ENCODE results near the gene SNX25. TPM values are rescaled to one million over a fixed set of nuclear protein-coding genes. Genes with fewer than 3 reads are reported as not detected.

Gene SNX25
- total RNA-seq, 2 donors from 2014 or later, result 13.2 to 16.8 TPM

DNA sequence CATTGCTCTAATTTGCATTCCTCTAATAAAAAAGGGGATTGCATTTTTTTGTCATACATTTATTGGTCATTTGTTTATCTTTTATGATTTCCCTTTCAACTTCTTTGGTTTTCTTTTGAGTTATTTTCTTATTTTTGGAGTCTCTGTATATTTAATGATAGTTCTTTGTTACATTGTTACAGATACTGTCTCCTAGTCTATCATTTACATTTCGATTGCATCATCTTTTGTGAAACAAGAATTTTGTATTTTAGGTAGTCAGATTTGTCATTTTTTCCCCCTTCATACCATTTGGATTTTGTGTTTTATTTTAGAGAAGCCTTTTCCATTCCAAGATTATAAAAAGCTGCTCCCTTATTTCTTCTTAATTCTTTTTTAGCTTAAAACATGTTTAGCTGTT lies 37.1 kb downstream of the SNX25 start:
- TF ChIP-seq, protein P1, sequence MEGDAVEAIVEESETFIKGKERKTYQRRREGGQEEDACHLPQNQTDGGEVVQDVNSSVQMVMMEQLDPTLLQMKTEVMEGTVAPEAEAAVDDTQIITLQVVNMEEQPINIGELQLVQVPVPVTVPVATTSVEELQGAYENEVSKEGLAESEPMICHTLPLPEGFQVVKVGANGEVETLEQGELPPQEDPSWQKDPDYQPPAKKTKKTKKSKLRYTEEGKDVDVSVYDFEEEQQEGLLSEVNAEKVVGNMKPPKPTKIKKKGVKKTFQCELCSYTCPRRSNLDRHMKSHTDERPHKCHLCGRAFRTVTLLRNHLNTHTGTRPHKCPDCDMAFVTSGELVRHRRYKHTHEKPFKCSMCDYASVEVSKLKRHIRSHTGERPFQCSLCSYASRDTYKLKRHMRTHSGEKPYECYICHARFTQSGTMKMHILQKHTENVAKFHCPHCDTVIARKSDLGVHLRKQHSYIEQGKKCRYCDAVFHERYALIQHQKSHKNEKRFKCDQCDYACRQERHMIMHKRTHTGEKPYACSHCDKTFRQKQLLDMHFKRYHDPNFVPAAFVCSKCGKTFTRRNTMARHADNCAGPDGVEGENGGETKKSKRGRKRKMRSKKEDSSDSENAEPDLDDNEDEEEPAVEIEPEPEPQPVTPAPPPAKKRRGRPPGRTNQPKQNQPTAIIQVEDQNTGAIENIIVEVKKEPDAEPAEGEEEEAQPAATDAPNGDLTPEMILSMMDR (IDR thresholded peaks at IDR 0.05), result no peak
- Histone ChIP-seq H3K27ac (no peak overlapping the region), H3K9me3 (no peaks in the 10 kb centered on the region), H3K4me3 (no peak overlapping the region), H3K4me1 (peaks cover 0 to 12% of the 10 kb centered on the region in 2 donors), H3K27me3 (no peaks in the 10 kb centered on the region), H3K36me3 (no peaks in the 10 kb centered on the region)
- no peak for DNase-seq (ENCODE audit: low spot score)

DNA sequence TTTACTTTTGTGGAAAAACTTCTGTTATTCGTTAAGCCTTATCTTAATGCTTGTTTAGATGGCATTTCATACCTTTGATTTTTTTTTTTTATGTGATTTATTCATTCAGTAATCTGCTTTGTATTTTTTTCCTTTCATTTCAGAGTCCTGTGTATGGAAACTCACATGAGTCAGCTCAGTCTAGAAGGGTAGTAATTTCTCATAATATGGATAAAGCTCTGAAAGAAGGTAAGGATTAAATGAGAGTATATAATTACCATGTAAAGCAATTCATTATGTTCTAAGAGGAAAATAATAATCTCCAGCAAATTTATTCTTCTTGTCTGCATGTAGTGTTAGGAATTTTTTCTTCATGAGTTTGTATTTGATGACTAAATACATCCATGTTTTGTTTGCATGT lies 37.8 kb downstream of the SNX25 start:
- no peak for DNase-seq (ENCODE audit: low spot score)
- no peaks in the 10 kb centered on the region for H3K27me3 ChIP-seq
- no peaks in the 10 kb centered on the region for H3K9me3 ChIP-seq
- no peak overlapping the region for H3K4me3 ChIP-seq
- TF ChIP-seq, protein P1 (IDR thresholded peaks at IDR 0.05), result no peak
- H3K36me3 ChIP-seq, result no peaks in the 10 kb centered on the region
- H3K4me1 ChIP-seq, result peaks cover 0 to 12% of the 10 kb centered on the region in 2 donors
- H3K27ac ChIP-seq, result no peak overlapping the region

DNA sequence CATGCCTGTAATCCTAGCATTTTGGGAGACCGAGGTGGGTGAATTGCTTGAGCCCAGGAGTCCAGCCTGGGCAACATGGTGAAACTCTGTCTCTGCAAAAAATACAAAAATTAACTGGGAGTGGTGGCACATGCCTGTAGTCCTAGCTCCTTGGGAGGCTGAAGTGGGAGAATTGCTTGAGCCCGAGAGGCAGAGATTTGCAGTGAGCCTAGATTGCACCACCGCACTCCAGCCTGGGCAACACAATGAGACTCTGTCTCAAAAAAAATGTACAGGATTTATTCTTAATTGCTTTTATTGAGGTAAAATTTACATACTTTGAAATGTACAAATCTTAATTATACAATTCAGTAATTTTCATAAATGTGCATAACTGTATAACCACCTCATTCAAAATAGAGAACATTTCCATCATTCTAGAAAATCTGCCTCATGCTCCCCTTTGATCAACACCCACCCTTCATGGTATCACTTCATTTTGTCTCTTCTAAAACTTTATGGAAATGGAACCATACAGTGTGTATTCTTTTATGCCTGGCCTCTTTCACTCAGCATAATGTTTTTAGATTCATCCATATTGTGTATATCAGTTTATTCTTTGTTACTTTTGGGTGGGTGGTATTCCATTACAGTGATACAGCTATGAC lies 39.1 kb downstream of the SNX25 start:
- H3K36me3 ChIP-seq, result no peaks in the 10 kb centered on the region
- TF ChIP-seq, protein P1 (IDR thresholded peaks at IDR 0.05), result no peak
- no peaks in the 10 kb centered on the region for H3K9me3 ChIP-seq
- H3K4me1 ChIP-seq, result peaks cover 0 to 5% of the 10 kb centered on the region in 2 donors
- no peaks in the 10 kb centered on the region for H3K27me3 ChIP-seq
- H3K4me3 ChIP-seq, result no peak overlapping the region
- DNase-seq (ENCODE audit: low spot score), result no peak
- no peak overlapping the region for H3K27ac ChIP-seq

DNA sequence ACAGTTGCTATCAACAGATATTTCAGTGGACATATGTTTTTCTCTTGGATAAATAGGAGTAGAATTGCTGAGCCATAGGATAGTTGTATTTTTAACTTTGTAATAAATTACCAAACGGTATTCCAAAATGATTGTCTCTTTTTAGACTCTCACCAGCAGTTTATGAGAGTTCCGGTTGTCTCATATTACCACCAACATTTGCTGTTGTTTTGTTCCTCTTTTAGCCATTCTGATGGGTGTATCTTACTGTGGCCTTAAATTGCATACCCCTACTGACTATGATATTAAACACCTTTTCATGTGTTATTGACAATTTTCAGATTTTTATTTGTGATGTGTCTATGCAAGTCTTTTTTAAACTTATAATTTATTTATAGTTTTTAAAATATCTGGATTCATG lies 39.7 kb downstream of the SNX25 start:
- no peak overlapping the region for H3K27ac ChIP-seq
- no peaks in the 10 kb centered on the region for H3K36me3 ChIP-seq
- H3K4me3 ChIP-seq, result no peak overlapping the region
- no peaks in the 10 kb centered on the region for H3K9me3 ChIP-seq
- TF ChIP-seq, protein P1 (IDR thresholded peaks at IDR 0.05), result no peak
- H3K27me3 ChIP-seq, result no peaks in the 10 kb centered on the region
- no peak for DNase-seq (ENCODE audit: low spot score)
- peaks cover 0 to 5% of the 10 kb centered on the region in 2 donors for H3K4me1 ChIP-seq

DNA sequence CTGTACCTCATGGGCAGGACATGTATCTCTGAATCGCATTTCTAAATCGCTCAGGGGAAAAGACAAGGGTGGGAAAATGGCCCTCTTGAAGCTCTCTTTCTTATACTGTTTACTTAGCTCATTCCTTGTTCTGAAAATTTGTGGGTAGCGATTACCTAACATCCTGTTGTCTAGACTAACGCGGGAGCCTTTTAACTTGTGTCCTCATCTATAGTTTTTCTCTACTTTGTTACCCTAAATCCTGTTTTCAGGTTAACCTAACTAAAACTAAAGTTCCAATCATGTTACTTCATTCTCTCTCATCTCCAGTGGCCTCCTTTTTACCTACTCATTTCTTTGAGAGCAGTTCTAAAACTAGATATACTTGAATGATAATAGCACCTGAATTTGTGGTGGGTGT lies 45.0 kb downstream of the SNX25 start:
- TF ChIP-seq, protein P1 (IDR thresholded peaks at IDR 0.05), result no peak
- DNase-seq (ENCODE audit: low spot score), result no peak

DNA sequence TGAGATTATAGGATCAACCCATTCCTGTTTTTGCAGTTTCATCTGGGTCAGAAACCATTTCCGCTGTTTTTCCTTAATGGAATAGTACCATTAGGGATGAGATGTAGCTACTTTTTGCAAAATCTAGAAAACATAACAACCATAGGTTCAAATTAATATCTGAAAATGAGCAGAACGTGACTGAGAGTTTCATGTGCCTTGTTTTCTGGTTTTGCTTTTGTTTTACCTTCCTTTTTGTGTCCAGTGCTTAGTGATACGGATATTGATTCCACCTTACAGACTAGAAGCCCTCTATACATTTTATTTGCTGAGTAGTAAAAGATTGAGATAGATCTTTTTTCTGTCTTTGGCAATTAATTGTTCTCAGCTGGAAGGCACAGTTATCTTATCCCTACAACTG lies 46.5 kb downstream of the SNX25 start:
- no peak overlapping the region for H3K27ac ChIP-seq
- TF ChIP-seq, protein P1 (IDR thresholded peaks at IDR 0.05), result no peak
- no peak overlapping the region for H3K4me3 ChIP-seq

More for the DNA sequence above, 45.0 kb downstream of the SNX25 start:
- no peaks in the 10 kb centered on the region for H3K9me3 ChIP-seq
- no peaks in the 10 kb centered on the region for H3K36me3 ChIP-seq
- no peaks in the 10 kb centered on the region for H3K27me3 ChIP-seq
- peaks cover 0 to 13% of the 10 kb centered on the region in 2 donors for H3K4me1 ChIP-seq
- no peak overlapping the region for H3K27ac ChIP-seq
- H3K4me3 ChIP-seq, result no peak overlapping the region

More for the DNA sequence above, 46.5 kb downstream of the SNX25 start:
- H3K36me3 ChIP-seq, result no peaks in the 10 kb centered on the region
- no peaks in the 10 kb centered on the region for H3K27me3 ChIP-seq
- H3K9me3 ChIP-seq, result no peaks in the 10 kb centered on the region
- DNase-seq (ENCODE audit: low spot score), result no peak
- peaks cover 0 to 13% of the 10 kb centered on the region in 2 donors for H3K4me1 ChIP-seq
